DMS53 treated with DMSO at 0.1 percent for 48 hours (cell line): ENCODE results near the gene TBL1XR1.
"Not testable (repeated sequence)": the region's sequence is repeated elsewhere in the genome, so short reads cannot be mapped to it uniquely, and the experiment has no call there.

ENCODE experiments used
- DNase-seq: peaks from one replicate; lab custom pipeline; 2025; ENCODE audit not compliant: unreplicated experiment; lab: John Stamatoyannopoulos, UW

TBL1XR1 gene

GRCh38 chr3:177144922-177145321 is 52.4 kb downstream of the TBL1XR1 start:
- no peak for DNase-seq

DNA sequence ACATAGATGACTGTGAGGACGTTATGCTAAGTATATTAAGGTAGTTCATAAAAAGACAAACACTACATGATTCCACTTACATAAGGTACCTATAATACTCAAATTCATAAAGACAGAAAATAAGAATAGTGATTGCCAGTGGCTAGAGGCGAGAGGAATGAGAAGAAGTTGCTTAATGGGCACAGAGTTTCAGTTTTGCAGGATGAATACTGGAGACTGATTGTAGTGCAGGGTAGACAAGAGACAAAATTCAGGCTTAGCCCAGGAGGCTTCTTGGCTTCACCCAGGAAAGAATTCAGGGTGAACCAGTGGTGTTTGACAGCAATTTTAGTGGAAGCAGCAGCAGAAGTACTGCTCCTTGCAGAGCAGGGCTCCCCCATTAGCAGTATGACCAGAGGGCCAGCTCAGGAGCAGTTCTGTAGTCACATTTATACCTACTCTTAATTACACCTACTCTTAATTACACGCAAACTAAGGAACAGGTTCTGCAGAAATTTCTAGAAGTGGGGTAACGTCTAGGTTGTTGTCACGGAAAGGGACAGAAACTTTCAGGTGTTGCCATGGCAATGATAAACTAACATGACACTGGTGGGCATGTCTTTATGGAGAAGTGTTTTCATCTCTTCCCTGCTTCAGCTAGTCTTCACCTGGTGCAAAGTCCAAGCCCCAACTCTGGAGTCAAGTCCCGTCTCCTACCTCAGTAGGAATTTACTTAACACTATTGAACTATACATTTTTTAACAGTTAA is 55.2 kb downstream of the TBL1XR1 start:
- no peak for DNase-seq

- no peak for DNase-seq
Measured at GRCh38 chr3:177141471-177141870, 55.8 kb downstream of the TBL1XR1 start.

DNA sequence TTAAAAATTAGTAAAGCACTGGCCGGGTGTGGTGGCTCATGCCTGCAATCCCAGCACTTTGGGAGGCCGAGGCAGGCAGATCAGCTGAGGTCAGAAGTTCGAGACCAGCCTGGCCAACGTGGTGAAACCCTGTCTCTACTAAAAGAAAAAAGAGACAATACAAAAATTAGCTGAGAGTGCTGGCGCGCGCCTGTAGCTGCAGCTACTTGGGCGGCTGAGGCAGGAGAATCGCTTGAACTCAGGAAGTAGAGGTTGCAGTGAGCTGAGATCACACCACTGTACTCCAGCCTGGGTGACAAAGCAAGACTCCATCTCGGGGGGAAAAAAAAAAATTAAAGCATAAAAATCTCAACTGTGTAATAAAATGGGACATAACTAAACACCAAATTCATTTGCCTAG is 58.1 kb downstream of the TBL1XR1 start:
- DNase-seq = not testable (repeated sequence)

DNA sequence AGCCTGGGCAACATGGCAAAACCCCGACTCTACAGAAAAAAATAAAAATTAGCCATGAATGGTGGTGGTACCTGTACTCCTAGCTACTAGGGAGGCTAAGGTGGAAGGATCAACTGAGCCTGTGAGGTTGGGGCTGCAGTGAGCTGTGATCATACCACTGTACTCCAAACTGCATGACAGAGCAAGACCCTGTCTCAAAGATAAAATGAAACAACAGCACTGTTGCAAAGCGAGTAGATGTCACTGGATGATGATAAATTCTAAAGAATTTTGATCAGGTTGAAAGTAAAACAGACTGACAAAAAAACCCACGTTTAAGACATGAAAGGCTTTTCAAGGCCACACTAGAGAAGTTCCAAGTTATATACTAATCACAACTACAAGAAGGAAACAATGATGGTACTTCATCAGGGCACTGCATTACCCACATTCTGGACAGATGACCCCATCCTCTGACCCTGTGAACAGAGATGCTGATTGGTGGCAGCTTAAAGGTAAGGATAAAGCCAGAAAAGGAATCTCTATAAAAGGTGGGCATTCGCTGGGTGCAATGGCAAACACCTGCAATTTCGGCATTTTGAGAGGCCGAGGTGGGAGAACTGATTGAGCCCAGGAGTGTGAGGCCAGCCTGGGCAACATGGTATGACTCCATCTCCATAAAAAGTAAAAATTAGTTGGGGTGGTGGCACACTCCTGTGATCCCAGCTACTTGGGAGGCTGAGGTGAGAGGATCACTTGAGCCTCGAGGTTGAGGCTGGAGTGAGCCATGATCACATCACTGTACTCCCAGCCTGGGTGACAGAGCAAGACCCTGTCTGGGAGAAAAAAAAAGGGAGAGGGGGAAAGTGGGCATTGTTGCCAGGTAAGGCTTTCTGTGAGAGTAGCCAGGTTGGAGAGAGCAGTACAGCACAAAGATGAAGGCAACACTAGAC is 59.2 kb downstream of the TBL1XR1 start:
- no peak for DNase-seq

DNA sequence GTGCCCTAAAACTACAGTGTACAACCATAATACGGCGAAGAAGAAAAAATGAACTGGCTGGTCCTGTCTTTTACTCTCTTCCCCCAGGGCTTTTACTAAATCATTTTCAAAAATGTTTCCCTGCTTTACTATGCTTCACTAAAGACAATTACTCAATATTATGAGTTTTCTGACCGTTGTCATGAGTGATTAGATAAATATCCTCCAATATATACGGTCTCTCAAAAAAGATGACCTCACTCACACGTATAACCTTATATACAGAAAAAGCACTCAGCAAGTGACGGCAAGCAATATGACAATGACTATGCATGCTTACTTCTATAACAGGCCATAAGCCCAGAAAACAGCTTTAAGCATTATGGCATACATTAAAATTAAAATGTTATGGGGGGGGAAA is 60.5 kb downstream of the TBL1XR1 start:
- DNase-seq = no peak

DNA sequence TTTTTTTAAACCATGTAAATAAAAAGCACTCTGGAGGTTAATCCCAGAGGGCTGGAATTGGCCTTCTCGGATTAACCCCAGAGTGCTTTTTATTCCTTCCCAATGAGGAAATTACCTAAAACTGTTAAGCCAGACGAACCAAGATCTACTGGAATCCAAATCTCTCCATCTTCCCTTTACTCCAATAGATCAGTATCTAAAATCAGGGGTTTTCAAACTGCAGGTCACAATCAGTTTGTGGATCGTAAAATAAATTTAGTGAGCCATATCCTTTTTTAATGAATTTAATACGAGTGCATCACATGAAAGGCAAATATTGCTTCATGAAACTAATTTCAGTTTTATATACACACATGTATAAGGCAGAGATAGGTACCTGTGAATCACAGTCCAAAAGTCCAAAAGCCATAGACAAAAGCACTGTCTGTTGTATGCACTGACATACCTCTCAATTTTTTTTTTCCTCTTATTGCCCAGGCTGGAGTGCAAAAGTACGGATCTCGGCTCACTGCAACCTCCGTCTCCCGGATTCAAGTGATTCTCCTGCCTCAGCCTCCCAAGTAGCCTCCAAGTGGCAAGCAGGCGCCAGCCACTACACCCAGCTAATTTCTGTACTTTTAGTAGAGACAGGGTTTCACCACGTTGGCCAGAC is 61.3 kb downstream of the TBL1XR1 start:
- no peak for DNase-seq

- no peak for DNase-seq
Measured at GRCh38 chr3:177134816-177135210, 62.5 kb downstream of the TBL1XR1 start.

DNA sequence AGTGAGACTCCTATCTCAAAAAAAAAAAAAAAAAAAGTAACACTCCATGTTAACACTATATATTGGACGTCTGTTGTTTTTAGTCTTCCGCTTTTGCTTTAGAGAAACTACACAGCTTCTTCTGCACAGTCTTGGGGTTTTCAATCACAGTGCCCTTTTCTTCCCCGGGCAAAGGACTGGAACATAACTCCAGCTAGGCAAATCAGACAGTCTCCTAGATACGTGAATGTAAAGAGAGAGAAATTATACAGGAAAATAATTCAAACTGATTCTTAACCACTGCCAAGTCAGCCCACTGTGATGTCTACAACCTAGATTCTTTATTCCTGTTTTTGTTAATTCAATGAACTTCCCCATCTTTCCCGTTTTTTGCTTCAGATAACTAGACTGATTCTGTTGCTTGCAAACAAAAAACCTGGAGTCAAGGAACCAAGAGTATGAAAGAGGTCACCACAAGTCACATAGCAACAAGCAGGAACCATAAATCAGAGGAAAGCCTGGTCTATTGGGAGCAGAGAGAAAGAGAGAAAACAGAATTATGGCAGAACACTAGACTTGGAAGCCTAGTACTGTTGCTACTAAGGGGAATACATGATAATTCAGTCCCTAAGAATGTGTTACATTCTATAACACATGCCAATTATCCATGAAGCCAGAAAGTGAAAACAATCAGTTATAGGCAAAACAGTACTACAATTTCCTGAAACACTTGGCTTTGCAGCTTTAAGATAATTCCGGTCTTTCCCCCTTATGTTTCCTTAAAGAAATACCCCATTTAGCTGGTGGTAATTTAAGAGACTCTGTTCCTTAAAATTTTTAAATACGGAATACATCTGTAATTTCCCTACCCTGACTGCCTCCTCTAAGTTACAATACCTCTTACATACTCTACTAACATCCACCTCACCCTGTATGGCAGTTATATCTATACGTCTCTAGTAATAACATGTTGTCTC is 63.1 kb downstream of the TBL1XR1 start:
- no peak for DNase-seq

DNA sequence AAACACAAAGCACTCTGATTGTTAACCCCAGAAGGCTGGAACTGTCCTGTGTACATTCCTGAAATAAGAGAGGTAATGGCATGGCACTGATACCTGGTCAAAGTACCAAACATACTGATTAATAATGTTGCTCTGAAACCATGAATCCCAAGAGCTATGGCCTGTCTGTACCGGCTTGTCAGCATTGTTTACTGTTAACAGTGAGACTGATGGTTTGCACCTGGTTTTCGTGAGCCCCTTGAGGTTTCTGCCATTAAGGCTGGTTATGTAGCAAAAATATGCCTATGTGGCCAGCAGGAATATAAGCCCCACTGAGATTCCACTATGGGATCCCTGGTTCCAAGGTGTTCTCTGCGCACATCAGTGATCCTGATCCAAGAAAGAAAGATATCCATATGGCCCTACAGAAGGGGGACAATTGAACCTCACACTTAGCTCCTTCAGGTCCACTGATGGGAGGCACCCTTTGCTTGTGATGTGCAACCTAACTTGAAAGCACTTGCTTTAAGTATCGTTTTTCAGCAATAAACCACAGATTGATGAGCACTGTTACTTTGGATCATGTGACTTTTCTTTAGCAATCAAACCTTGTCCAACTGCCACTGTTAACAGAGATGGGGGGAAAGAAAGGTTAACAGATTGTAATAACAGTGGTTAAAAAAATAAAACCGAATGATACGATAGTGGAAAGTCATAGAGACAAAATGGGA is 65.2 kb downstream of the TBL1XR1 start:
- DNase-seq = no peak

GRCh38 chr3:177127008-177127407 is 70.3 kb downstream of the TBL1XR1 start:
- DNase-seq = no peak

GRCh38 chr3:177126015-177126773 is 71.1 kb downstream of the TBL1XR1 start:
- DNase-seq = no peak

GRCh38 chr3:177124882-177125281 is 72.4 kb downstream of the TBL1XR1 start:
- DNase-seq = no peak

DNA sequence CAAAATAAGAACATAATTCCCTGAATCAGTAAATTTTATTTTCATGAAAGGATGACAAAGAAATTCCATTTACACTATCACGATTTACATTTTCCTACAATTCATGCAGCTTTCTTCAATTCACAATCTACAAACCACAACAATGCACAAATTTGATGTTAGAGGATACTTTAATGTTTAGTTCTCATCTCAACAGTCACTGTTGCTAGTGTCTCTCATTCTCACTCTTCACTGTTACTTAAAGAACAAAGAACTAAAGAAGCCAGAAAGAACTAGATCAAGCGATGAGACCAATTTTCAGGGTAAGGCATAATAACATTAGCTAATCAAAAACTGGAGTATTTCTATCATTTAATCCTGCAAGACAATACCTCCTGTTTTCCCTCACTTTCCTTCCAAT is 73.5 kb downstream of the TBL1XR1 start:
- DNase-seq = no peak

DNA sequence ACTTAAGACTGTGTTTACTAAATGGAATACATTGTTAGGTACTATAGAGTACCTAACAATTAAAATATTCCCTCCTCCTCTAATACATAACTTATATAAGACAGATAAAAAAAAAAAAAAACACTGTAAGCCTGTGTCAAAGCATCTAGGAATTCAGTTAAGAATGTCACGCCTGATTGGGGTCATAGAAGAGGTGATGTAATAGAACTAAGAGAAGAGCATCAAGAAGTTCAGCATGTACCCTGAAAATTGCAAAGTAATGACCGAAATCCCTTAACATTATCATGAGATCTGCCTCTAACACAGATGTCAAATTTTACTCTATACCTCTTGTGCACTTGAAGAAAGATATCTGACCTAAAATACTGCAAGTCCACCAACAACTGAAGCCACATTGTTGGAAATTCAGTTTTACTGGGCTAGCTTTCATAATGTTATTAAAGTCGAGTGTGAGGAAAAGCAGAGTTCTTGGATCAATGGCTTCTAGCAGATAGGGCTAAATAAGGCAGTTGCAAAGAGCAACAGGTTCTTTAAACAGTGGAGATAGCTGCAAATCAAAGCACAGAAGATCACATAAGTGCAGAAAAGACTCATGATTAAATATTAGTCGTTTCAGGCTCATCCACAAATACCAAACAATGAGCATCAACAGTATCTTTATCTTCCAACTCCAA is 75.0 kb downstream of the TBL1XR1 start:
- no peak for DNase-seq

DNA sequence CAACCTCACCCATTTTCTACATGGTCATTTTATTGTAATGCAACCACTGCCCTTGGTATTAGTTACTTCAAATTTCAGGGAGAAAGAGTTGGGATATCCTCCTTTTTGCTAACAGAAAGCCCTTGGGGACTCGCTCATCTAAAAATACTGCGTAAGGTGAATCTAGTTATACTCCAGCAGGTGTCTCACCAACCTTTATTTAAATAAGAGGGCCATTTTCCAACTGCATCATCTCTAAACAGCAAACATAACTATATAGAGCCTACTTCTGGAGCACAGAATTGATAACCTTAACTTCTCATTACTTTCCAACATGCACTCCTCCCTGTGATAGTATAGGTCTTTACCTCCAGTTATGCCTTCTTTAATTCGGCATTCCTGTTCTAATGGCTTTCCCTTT is 77.5 kb downstream of the TBL1XR1 start:
- DNase-seq = no peak

- no peak for DNase-seq
Measured at GRCh38 chr3:177114253-177114652, 83.0 kb downstream of the TBL1XR1 start.

DNA sequence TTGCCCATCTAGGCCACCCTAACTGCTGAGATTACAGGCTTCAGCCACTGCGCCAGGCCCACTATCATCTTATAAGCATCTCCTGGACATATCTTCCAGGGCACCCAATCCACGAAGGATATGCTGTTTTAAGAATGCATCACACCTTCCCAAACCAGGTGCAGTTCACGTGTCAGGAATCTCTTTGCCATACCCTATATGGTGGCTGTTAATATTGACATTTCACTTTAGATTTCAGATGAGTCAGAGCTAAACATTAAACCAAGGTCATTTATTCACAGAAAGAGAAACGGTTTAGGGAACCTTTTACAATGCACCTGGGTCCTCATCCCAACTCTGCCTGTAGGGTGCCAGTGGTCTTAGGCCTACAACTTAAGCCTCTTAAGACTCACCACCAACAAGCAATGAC is 85.7 kb downstream of the TBL1XR1 start:
- DNase-seq = peak; percentile 94

DNA sequence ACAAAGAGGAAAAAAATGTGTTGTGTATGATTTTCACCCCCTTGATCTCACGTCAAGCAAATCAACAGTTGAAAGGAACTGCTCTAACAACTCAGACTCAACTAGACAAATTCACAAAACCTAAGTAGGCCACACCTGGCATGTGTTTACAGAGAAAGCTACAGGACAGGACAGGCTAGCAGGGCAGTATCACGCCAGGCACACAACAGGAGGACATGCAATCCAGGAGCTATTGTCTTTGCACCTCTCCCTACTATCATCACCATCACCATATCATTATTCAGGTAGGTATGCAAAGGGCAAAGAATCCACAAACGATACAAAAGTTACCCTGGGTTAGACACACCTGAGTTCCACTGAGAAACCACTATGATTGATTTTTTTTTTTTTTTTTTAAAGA is 86.4 kb downstream of the TBL1XR1 start:
- DNase-seq = peak; percentile 75
